HG03280 (cell line): ENCODE data around the gene ZNF157.

ENCODE experiments used
- ATAC-seq: cut with Tn5 transposase; IDR thresholded peaks from one replicate; pipeline ENCODE4 v1.9.1; 2021; ENCODE audit warnings: mild to moderate bottlenecking, moderate library complexity; ENCODE audit not compliant: unreplicated experiment

ZNF157 gene

DNA sequence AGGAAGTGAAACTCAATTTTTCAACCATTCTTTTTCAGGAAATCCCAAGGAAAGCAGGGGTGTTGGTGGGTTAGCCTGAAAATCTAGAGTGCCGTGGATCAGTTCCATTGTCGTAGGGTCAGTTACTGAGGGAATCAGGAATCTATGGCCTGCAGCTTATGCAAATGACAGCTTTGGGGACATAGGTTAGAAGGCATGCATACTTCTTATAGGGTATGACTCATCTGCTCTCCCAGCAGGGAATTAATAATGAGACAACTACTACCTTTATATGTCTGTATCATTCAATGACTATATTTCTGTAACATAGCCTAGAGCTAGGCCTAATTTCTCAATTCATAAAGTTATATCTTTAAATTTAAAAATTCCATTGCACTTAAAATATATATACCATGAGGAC is 76.1 kb downstream of the ZNF157 start:
- ATAC-seq, result no peak

- ATAC-seq, result no peak
These were observed 76.6 kb downstream of the ZNF157 start for GRCh38 chrX:47446971-47447370.

GRCh38 chrX:47447607-47448006 is 77.2 kb downstream of the ZNF157 start:
- ATAC-seq, result no peak

DNA sequence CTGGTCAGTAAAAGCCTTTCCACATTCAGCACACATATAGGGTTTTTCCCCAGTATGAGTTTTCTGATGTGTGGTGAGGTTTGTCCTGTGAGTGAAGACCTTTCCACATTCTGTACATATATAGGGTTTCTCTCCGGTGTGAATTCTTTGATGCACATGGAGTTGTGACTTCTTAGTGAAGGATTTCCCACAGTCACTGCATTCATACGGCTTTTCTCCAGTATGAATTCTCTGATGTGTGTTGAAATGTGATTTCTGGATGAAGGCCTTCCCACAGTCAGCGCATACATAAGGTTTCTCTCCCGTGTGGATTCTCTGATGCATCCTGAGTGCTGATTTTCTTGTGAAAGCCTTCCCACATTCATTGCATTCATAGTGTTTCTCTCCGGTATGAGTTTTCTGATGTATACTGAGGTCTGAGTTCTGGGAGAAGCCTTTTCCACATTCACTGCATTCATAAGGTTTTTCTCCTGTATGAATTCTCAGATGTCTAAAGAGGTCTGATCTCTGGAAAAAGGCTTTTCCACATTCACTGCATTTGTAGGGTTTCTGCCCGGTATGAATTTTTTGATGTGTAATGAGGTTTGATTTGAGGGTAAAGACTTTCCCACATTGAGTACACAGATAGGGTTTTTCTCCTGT is 77.9 kb downstream of the ZNF157 start:
- ATAC-seq, result no peak

DNA sequence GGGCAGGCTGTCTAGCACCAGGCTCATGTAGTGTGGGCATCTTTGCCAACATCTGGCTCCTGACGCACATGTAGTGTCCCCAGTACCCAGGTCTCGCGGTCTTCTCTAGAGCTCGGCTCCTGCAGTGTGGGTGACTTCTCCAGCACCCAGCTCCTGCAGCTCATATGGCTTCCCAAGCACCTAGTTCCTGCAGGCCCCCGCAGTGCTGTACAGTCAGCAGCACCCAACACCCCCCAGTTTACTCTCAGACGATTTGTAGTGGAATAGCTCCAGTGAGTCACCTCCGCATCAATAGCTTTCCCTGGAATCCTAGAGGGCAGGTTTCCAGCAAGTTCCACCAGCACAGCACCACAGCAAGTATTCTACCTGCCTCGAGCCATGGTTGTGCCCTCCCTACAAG is 81.7 kb downstream of the ZNF157 start:
- ATAC-seq, result no peak

- ATAC-seq, result no peak
These were observed 85.7 kb downstream of the ZNF157 start for GRCh38 chrX:47456080-47456479.

GRCh38 chrX:47458528-47458927 is 88.2 kb downstream of the ZNF157 start:
- no peak for ATAC-seq

GRCh38 chrX:47460561-47460960 is 90.2 kb downstream of the ZNF157 start:
- ATAC-seq, result no peak
